T-cell (primary cell): ENCODE data around the gene PLA2G15. TPM values are rescaled to one million over a fixed set of nuclear protein-coding genes. Genes with fewer than 3 reads are reported as not detected.

Experiments
- ATAC-seq, 4 experiments: fragments of 200-7000 bp in 3 of 4; fragments of 150-1000 bp in 1 of 4; cut with Tn5 transposase; replicated peaks in 1 of 4; 1 replicate in 3 of 4; 2 replicates in 1 of 4; pipeline ENCODE4 v1.10.0; 2021; ENCODE audit warnings: moderate library complexity in 3 of 4, mild to moderate bottlenecking in 2 of 4, moderate number of reproducible peaks in 1 of 4
- CTCF ChIA-PET, 2 donors: fragments of 300-600 bp; sonication (Branson Sonifier 250); formaldehyde crosslinking; loops; one replicate each; lab custom pipeline; 2022; ENCODE audit warnings: antibody characterized with exemption in 2 of 2; lab: Charles Lee
- POLR2A ChIA-PET, 2 donors: fragments of 300-600 bp; sonication (Branson Sonifier 250); formaldehyde crosslinking; loops; one replicate each; lab custom pipeline; 2022; ENCODE audit warnings: antibody characterized with exemption in 2 of 2; lab: Charles Lee
- DNase-seq, 35 experiments: peaks; one replicate each; pipeline versions ENCODE4 v3.0.0 to v3.0.0-alpha.2; 2013 to 2023
- H3K27ac ChIP-seq: one replicate; pipeline ENCODE4 v1.5.1; 2013; ENCODE audit warnings: low read length
- H3K27me3 ChIP-seq, 2 experiments: replicated peaks in 1 of 2; 1 replicate in 1 of 2; 2 replicates in 1 of 2; pipeline versions ENCODE4 v1.6.1 to v1.7.0; 2013; ENCODE audit warnings: low read length in 1 of 2, mixed read lengths in 1 of 2; ENCODE audit not compliant: control insufficient read depth in 2 of 2, insufficient read depth in 2 of 2; ENCODE audit errors: extremely low read depth in 1 of 2
- H3K36me3 ChIP-seq, 2 donors: 1 replicate in 1 of 2; 2 replicates in 1 of 2; pipeline versions ENCODE4 v1.6.1 to v1.7.0; 2013; ENCODE audit warnings: low read length in 1 of 2; ENCODE audit not compliant: control insufficient read depth in 2 of 2, insufficient read depth in 1 of 2; ENCODE audit errors: extremely low read depth in 1 of 2
- H3K4me1 ChIP-seq, 2 experiments: 1 replicate in 1 of 2; 2 replicates in 1 of 2; pipeline versions ENCODE4 v1.6.1 to v1.7.0; 2013; ENCODE audit warnings: low read length in 2 of 2, mixed read lengths in 1 of 2; ENCODE audit not compliant: insufficient read depth in 2 of 2, control insufficient read depth in 1 of 2; ENCODE audit errors: extremely low read depth in 1 of 2
- H3K4me3 ChIP-seq, 2 donors: 1 replicate in 1 of 2; 2 replicates in 1 of 2; pipeline versions ENCODE4 v1.5.1 to v1.7.0; 2013; ENCODE audit warnings: mild to moderate bottlenecking in 2 of 2, low read length in 1 of 2, moderate library complexity in 1 of 2; ENCODE audit not compliant: control insufficient read depth in 1 of 2; ENCODE audit errors: extremely low read depth in 1 of 2
- H3K9me3 ChIP-seq: 2 replicates; pipeline ENCODE4 v1.7.0; 2013
- H3K27ac Mint-ChIP-seq, 2 donors: one replicate each; pipeline ENCODE4 v1.8.0; 2020 to 2021; ENCODE audit warnings: mild to moderate bottlenecking in 2 of 2, mixed read lengths in 2 of 2
- H3K27me3 Mint-ChIP-seq, 2 donors: one replicate each; pipeline ENCODE4 v1.8.0; 2021 to 2022; ENCODE audit warnings: mixed read lengths in 2 of 2
- H3K36me3 Mint-ChIP-seq: one replicate; pipeline ENCODE4 v1.8.0; 2021; ENCODE audit warnings: mixed read lengths
- H3K4me1 Mint-ChIP-seq, 3 donors: one replicate each; pipeline ENCODE4 v1.8.0; 2020 to 2022; ENCODE audit warnings: mixed read lengths in 3 of 3, mild to moderate bottlenecking in 1 of 3
- H3K4me3 Mint-ChIP-seq, 3 donors: one replicate each; pipeline ENCODE4 v1.8.0; 2020 to 2022; ENCODE audit warnings: mild to moderate bottlenecking in 3 of 3, mixed read lengths in 3 of 3, moderate library complexity in 3 of 3
- H3K9me3 Mint-ChIP-seq, 3 donors: one replicate each; pipeline ENCODE4 v1.8.0; 2020 to 2022; ENCODE audit warnings: mixed read lengths in 3 of 3
- WGBS: methylation state at CpG from one replicate; pipeline ENCODE4 v1.1.5; 2013; ENCODE audit warnings: missing lambda C conversion rate; ENCODE audit not compliant: insufficient coverage; 5-methylcytosine and 5-hydroxymethylcytosine counted together
- total RNA-seq, 35 experiments: library from RNA in 6 of 35; stranded (reverse) in 6 of 35; fragments of 120-200 nt in 1 of 35; gene quantifications; one replicate each; pipeline versions ENCODE4 v1.2.1 to v1.2.4 and lab custom pipeline; 2013 to 2026

The PLA2G15 gene
- total RNA-seq, 5 donors from 2014 or later (not counting 1 experiment from before 2014, with no cell fraction given) = 8.7 to 16.4 (median 10.9) TPM

- H3K9me3 ChIP-seq = no peaks in the 10 kb centered on the region
- no peaks in the 10 kb centered on the region for H3K36me3 ChIP-seq
- no peaks in the 10 kb centered on the region for H3K36me3 Mint-ChIP-seq
- peaks cover 16 to 54% of the 10 kb centered on the region in 2 experiments for H3K4me1 ChIP-seq
- H3K27me3 Mint-ChIP-seq = no peaks in the 10 kb centered on the region
- no peaks in the 10 kb centered on the region for H3K27me3 ChIP-seq
- DNase-seq (peak; percentile 62 to 91 (median 78)), ATAC-seq (peak; percentile 77 to 79 (median 78))
- no peaks in the 10 kb centered on the region for H3K9me3 Mint-ChIP-seq
- H3K27ac Mint-ChIP-seq = peak overlapping the region; percentile 85 to 92
- ChIA-PET POLR2A (interaction anchor here in 1 of 2 donors (0.6 kb wide), 1 partner anchor 33 kb away, joined by 5 read pairs; no protein-coding TSS in a partner anchor), CTCF (interaction anchor here (0.6 to 1.0 kb wide), 3 partner anchors 20 to 144 kb away, joined by 3 to 5 read pairs (median 3); no protein-coding TSS in a partner anchor)
- H3K4me3 Mint-ChIP-seq = peak overlapping the region; percentile 88 to 98 (median 91)
- H3K4me1 Mint-ChIP-seq = peaks cover 31 to 38% (median 33%) of the 10 kb centered on the region in 3 donors
- 1% methylated on average over 66 of the region's 72 CpGs for WGBS
- H3K27ac ChIP-seq = peak overlapping the region; percentile 43
- H3K4me3 ChIP-seq = peak overlapping the region; percentile 68 to 74
Observed at GRCh38 chr16:68237243-68238028, 7.7 kb upstream of the PLA2G15 start.

- Mint-ChIP-seq H3K36me3 (no peaks in the 10 kb centered on the region), H3K27me3 (no peaks in the 10 kb centered on the region), H3K27ac (peak overlapping the region; percentile 85 to 92), H3K4me1 (peaks cover 31 to 36% (median 33%) of the 10 kb centered on the region in 3 donors), H3K4me3 (peak overlapping the region; percentile 88 to 98 (median 91)), H3K9me3 (no peaks in the 10 kb centered on the region)
- Histone ChIP-seq H3K9me3 (no peaks in the 10 kb centered on the region), H3K36me3 (no peaks in the 10 kb centered on the region), H3K4me3 (peak overlapping the region; percentile 68 to 74), H3K27me3 (no peaks in the 10 kb centered on the region), H3K4me1 (peaks cover 16 to 54% of the 10 kb centered on the region in 2 experiments), H3K27ac (peak overlapping the region; percentile 13)
- 8% methylated on average over 15 of the region's 20 CpGs for WGBS
- DNase-seq (no peak), ATAC-seq (peak in 2 of 4 experiments; percentile 22 to 28)
- POLR2A ChIA-PET = no interaction called here
- CTCF ChIA-PET = interaction anchor here in 1 of 2 donors (1.0 kb wide), 2 partner anchors 23 to 144 kb away, joined by 3 read pairs; no protein-coding TSS in a partner anchor
Observed at GRCh38 chr16:68238029-68238345, 7.2 kb upstream of the PLA2G15 start.

GRCh38 chr16:68242085-68242484, 3.1 kb upstream of the PLA2G15 start:
- DNase-seq (no peak), ATAC-seq (no peak)
- no peaks in the 10 kb centered on the region for H3K27me3 Mint-ChIP-seq
- no peak overlapping the region for H3K4me3 Mint-ChIP-seq
- peaks cover 38 to 47% (median 42%) of the 10 kb centered on the region in 3 donors for H3K4me1 Mint-ChIP-seq
- WGBS = no CpG with 5 or more reads among the region's 7 CpGs
- no peaks in the 10 kb centered on the region for H3K36me3 ChIP-seq
- peaks cover 0 to 6% of the 10 kb centered on the region in 2 experiments for H3K27me3 ChIP-seq
- CTCF ChIA-PET = interaction anchor here (0.6 to 2.0 kb wide), 5 partner anchors 22 to 1372 kb away, joined by 3 to 10 read pairs (median 5); partner anchors contain the start of genes PRMT7 (in 1 of the 2), SLC7A6 (in 1 of the 2) and SLC7A6OS (in 1 of the 2)
- H3K4me3 ChIP-seq = no peak overlapping the region
- H3K4me1 ChIP-seq = peaks cover 15 to 56% of the 10 kb centered on the region in 2 experiments
- POLR2A ChIA-PET = interaction anchor here in 1 of 2 donors (0.6 to 0.7 kb wide), 2 partner anchors 89 to 206 kb away, joined by 7 read pairs; no protein-coding TSS in a partner anchor
- no peak overlapping the region for H3K27ac Mint-ChIP-seq
- no peaks in the 10 kb centered on the region for H3K36me3 Mint-ChIP-seq
- no peaks in the 10 kb centered on the region for H3K9me3 Mint-ChIP-seq
- no peak overlapping the region for H3K27ac ChIP-seq
- no peaks in the 10 kb centered on the region for H3K9me3 ChIP-seq

DNA sequence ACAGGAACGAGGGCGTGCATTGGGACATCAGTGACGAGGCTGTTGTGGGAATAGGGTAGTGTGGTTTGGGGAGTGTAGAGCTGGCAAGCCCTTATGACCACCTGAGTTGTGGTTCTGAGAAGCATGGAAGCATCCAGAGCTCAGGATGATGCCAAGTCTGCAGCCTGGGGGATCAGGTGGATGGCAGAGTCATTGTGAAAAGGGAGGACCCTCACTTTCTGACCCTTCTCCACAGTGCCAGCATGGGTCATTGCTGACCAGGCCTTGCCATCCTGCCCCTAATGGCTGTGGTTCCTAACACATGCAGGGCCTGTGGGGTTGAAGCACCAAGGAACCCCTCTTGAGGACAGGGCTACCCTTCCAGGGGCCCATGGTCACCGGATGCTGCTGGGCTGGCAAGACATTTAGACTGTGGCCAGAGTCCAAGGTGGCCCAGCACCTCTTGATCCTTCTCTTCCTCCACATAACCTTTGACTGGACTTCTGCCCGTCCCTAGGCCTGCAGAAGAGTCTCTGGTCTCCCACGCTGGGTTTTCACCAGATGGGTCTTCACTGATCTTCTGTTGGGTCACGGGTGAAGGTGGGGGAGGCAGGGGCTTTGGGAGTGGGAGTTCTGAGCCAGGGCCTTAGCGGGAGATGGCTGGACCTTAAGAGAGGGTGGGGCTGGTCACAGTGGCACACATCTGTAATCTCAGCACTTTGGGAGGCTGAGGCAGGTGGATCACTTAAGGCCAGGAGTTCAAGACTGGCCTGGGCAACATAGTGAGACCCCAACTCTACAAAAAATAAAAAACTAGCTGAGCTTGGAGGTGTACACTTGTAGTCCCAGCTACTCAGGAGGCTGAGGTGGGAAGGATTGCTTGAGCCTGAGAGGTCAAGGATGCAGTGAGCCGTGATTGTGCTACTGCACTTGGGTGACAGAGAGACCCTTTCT, 2.0 kb upstream of the PLA2G15 start:
- H3K9me3 ChIP-seq = no peaks in the 10 kb centered on the region
- Mint-ChIP-seq H3K27me3 (no peaks in the 10 kb centered on the region), H3K27ac (no peak overlapping the region), H3K4me3 (peak overlapping the region; percentile 94 to 98 (median 98)), H3K36me3 (no peaks in the 10 kb centered on the region), H3K4me1 (peaks cover 34 to 46% (median 38%) of the 10 kb centered on the region in 3 donors), H3K9me3 (no peaks in the 10 kb centered on the region)
- 88% methylated on average over 6 of the region's 9 CpGs for WGBS
- peaks cover 15 to 52% of the 10 kb centered on the region in 2 experiments for H3K4me1 ChIP-seq
- peaks cover 0 to 6% of the 10 kb centered on the region in 2 experiments for H3K27me3 ChIP-seq
- no peaks in the 10 kb centered on the region for H3K36me3 ChIP-seq
- no peak overlapping the region for H3K27ac ChIP-seq
- DNase-seq (no peak), ATAC-seq (no peak)
- no peak overlapping the region for H3K4me3 ChIP-seq
- ChIA-PET POLR2A (no interaction called here), CTCF (interaction anchor here (0.6 to 0.7 kb wide), 4 partner anchors 19 to 598 kb away, joined by 3 to 5 read pairs (median 4); no protein-coding TSS in a partner anchor)

- CTCF ChIA-PET = interaction anchor here (0.7 to 1.0 kb wide), 3 partner anchors 17 to 37 kb away, joined by 3 read pairs; no protein-coding TSS in a partner anchor
- Histone ChIP-seq H3K27ac (no peak overlapping the region), H3K4me3 (peak overlapping the region; percentile 74 to 77), H3K27me3 (peaks cover 0 to 6% of the 10 kb centered on the region in 2 experiments), H3K4me1 (peaks cover 11 to 40% of the 10 kb centered on the region in 2 experiments), H3K9me3 (no peaks in the 10 kb centered on the region), H3K36me3 (peaks cover 0 to 5% of the 10 kb centered on the region in 2 donors)
- H3K27me3 Mint-ChIP-seq = no peaks in the 10 kb centered on the region
- peaks cover 3% of the 10 kb centered on the region for H3K36me3 Mint-ChIP-seq
- POLR2A ChIA-PET = no interaction called here
- H3K9me3 Mint-ChIP-seq = no peaks in the 10 kb centered on the region
- H3K4me3 Mint-ChIP-seq = peak overlapping the region; percentile 94 to 98 (median 98)
- WGBS = 16% methylated on average over 18 of the region's 20 CpGs
- H3K4me1 Mint-ChIP-seq = peaks cover 26 to 39% (median 31%) of the 10 kb centered on the region in 3 donors
- DNase-seq (no peak), ATAC-seq (peak in 2 of 4 experiments; percentile 1)
- peak overlapping the region; percentile 79 to 90 for H3K27ac Mint-ChIP-seq
Observed at GRCh38 chr16:68244481-68244902, 681 bp upstream of the PLA2G15 start.
